GM18873 (cell line): ENCODE results near the gene BCL2L11.

Experiments used
- ATAC-seq: cut with Tn5 transposase; IDR thresholded peaks from one replicate; pipeline ENCODE4 v1.9.1; 2021; ENCODE audit warnings: mild to moderate bottlenecking, moderate library complexity, moderate number of reproducible peaks; ENCODE audit not compliant: unreplicated experiment, low FRiP score

The BCL2L11 gene

GRCh38 chr2:111188681-111189080 is 68.0 kb downstream of the BCL2L11 start:
- ATAC-seq = no peak

- ATAC-seq = no peak
These were observed 68.4 kb downstream of the BCL2L11 start for GRCh38 chr2:111189106-111189505.

- ATAC-seq = no peak
These were observed 70.3 kb downstream of the BCL2L11 start for GRCh38 chr2:111190816-111191540.

- no peak for ATAC-seq
These were observed 71.2 kb downstream of the BCL2L11 start for GRCh38 chr2:111191877-111192276.

GRCh38 chr2:111192776-111193368 is 72.2 kb downstream of the BCL2L11 start:
- ATAC-seq = no peak

GRCh38 chr2:111194835-111195621 is 74.3 kb downstream of the BCL2L11 start:
- ATAC-seq = peak; percentile 85

GRCh38 chr2:111196435-111196834 is 75.7 kb downstream of the BCL2L11 start:
- no peak for ATAC-seq

- no peak for ATAC-seq
These were observed 78.0 kb downstream of the BCL2L11 start for GRCh38 chr2:111198701-111199100.

GRCh38 chr2:111199840-111200239 is 79.1 kb downstream of the BCL2L11 start:
- no peak for ATAC-seq

GRCh38 chr2:111200333-111200881 is 79.7 kb downstream of the BCL2L11 start:
- no peak for ATAC-seq

- ATAC-seq = peak; percentile 75
These were observed 80.5 kb downstream of the BCL2L11 start for GRCh38 chr2:111201214-111201613.

GRCh38 chr2:111202266-111203040 is 81.7 kb downstream of the BCL2L11 start:
- no peak for ATAC-seq

- ATAC-seq = no peak
These were observed 84.0 kb downstream of the BCL2L11 start for GRCh38 chr2:111204706-111205105.

GRCh38 chr2:111205774-111206173 is 85.1 kb downstream of the BCL2L11 start:
- ATAC-seq = no peak

GRCh38 chr2:111207851-111208250 is 87.1 kb downstream of the BCL2L11 start:
- ATAC-seq = no peak

- ATAC-seq = no peak
These were observed 87.9 kb downstream of the BCL2L11 start for GRCh38 chr2:111208639-111209038.

GRCh38 chr2:111209045-111209514 is 88.4 kb downstream of the BCL2L11 start:
- peak; percentile 96 for ATAC-seq

GRCh38 chr2:111210036-111210435 is 89.3 kb downstream of the BCL2L11 start:
- no peak for ATAC-seq

- no peak for ATAC-seq
These were observed 93.2 kb downstream of the BCL2L11 start for GRCh38 chr2:111213877-111214276.
